Measurements from ENCODE around the gene NCOR1. TPM values are rescaled to one million over a fixed set of nuclear protein-coding genes. Genes with fewer than 3 reads are reported as not detected.
A peak's percentile ranks its signal among the peaks of the same experiment; 100 is the strongest.

The NCOR1 gene
- total RNA-seq, 1 experiment from 2014 or later = 127 TPM

DNA sequence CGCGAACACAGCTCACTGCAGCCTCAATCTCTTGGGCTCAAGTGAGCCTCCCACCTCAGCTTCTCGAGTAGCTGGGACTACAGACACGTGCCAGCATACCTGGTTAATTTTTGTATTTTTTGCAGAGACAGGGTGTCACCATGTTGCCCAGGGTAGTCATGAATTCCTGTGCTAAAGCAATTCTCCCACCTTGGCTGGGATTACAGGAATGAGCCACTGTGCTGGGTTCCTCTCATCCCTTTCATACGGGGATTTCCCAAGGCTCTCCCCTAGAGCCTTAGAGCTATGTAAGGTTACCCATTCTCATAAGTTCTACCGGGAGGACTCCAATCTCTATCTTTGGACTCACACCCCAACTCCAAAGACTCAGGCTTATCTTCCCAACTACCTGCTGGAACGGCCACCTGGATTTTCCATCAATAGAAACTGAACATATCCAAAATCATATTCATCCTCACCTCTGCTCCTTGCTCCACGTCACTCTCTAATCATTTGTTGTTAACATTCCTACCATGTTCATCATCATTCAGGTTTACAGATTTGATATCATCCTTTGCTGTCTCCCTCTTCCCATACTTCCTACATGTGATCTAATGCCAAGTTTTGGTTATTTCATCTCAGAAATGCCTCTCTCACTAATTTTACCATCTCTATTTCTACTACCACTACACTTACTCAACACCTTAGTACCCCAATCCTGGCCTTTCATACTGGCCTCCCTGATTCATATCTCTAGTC, 92.5 kb downstream of the NCOR1 start:
- Histone ChIP-seq H2AFZ (ENCODE audit: low read length) (no peak overlapping the region), H3K36me3 (ENCODE audit: low read depth, low read length) (peaks cover 56% of the 10 kb centered on the region), H3K9me3 (ENCODE audit: low read length) (no peaks in the 10 kb centered on the region), H3F3A (ENCODE audit: low read length, unreplicated experiment) (peaks cover 5% of the 10 kb centered on the region), H3K79me2 (ENCODE audit: low read length) (no peaks in the 10 kb centered on the region), H3K9ac (ENCODE audit: low read length) (no peak overlapping the region), H3K4me3 (ENCODE audit: low read length) (no peak overlapping the region), H3K4me2 (ENCODE audit: low read length) (peak overlapping the region; percentile 11; the same call in 1 of the 2 replicates), H3K4me1 (ENCODE audit: insufficient read depth, low read length) (peaks cover 21% of the 10 kb centered on the region), H4K20me1 (ENCODE audit: low read length) (0 out of 2 replicates have a peak, but pooled peaks cover 4% of the 10 kb centered on the region), H3K9me2 (replicated peaks; ENCODE audit: low read length) (no peaks in the 10 kb centered on the region), H3K27me3 (ENCODE audit: low read length) (no peaks in the 10 kb centered on the region), H3K27ac (ENCODE audit: low read length) (no peak overlapping the region; the same call in 1 of the 2 replicates)
- POLR2A ChIA-PET (ENCODE audit: unreplicated experiment) = no interaction called here
- no peak; the same call in 1 of the 2 replicates for ATAC-seq
- CTCF ChIA-PET = no interaction called here
- intact Hi-C loops (cut with micrococcal nuclease) = no loop called here
- TF ChIP-seq EZH2phosphoT487 (IDR thresholded peaks at IDR 0.05; ENCODE audit: borderline replicate concordance, low read length) (no peak), EZH2 (IDR thresholded peaks at IDR 0.05; ENCODE audit: low read length, unreplicated experiment) (no peak)
- TF ChIP-seq, protein P1, sequence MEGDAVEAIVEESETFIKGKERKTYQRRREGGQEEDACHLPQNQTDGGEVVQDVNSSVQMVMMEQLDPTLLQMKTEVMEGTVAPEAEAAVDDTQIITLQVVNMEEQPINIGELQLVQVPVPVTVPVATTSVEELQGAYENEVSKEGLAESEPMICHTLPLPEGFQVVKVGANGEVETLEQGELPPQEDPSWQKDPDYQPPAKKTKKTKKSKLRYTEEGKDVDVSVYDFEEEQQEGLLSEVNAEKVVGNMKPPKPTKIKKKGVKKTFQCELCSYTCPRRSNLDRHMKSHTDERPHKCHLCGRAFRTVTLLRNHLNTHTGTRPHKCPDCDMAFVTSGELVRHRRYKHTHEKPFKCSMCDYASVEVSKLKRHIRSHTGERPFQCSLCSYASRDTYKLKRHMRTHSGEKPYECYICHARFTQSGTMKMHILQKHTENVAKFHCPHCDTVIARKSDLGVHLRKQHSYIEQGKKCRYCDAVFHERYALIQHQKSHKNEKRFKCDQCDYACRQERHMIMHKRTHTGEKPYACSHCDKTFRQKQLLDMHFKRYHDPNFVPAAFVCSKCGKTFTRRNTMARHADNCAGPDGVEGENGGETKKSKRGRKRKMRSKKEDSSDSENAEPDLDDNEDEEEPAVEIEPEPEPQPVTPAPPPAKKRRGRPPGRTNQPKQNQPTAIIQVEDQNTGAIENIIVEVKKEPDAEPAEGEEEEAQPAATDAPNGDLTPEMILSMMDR (conservative IDR thresholded peaks at IDR 0.05; ENCODE audit: low read depth, low read length) = no peak
- no TSS peak for BruUV-seq (replicated peaks)
- peak; percentile 73 for DNase-seq

DNA sequence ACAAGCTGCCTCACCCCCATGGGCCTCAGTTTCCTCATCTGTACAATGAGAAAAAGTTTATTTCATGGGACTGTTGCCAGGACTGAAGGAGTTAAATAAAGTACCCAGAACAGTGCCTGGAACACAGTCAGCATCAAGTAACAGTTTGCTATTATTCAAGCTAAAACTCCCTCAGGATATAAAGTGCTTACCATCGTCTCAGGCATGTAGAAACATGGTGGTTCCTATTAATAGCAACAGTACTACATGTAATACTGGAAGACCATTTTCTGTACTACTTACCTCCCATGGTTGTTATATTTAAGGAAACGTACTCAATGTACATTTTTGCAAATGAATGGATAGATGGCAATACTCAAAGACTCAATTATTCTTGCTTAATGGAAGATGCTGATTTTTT, 93.4 kb downstream of the NCOR1 start:
- ChIA-PET POLR2A (ENCODE audit: unreplicated experiment) (no interaction called here), CTCF (no interaction called here)
- no peak overlapping the region for H3K9ac ChIP-seq (ENCODE audit: low read length)
- TF ChIP-seq, protein P1 (conservative IDR thresholded peaks at IDR 0.05; ENCODE audit: low read depth, low read length) = no peak
- no peak for TF ChIP-seq EZH2phosphoT487 (IDR thresholded peaks at IDR 0.05; ENCODE audit: borderline replicate concordance, low read length)
- no peak for TF ChIP-seq EZH2 (IDR thresholded peaks at IDR 0.05; ENCODE audit: low read length, unreplicated experiment)
- BruUV-seq (replicated peaks) = no TSS peak
- no peak overlapping the region for H3K4me2 ChIP-seq (ENCODE audit: low read length)
- DNase-seq (no peak), ATAC-seq (no peak)
- no peaks in the 10 kb centered on the region for H3K9me3 ChIP-seq (ENCODE audit: low read length)
- peaks cover 21% of the 10 kb centered on the region for H3K4me1 ChIP-seq (ENCODE audit: insufficient read depth, low read length)
- H3K27me3 ChIP-seq (ENCODE audit: low read length) = no peaks in the 10 kb centered on the region
- peaks cover 5% of the 10 kb centered on the region for H3F3A ChIP-seq (ENCODE audit: low read length, unreplicated experiment)
- H3K79me2 ChIP-seq (ENCODE audit: low read length) = no peaks in the 10 kb centered on the region
- no peak overlapping the region for H3K4me3 ChIP-seq (ENCODE audit: low read length)
- no peak overlapping the region for H3K27ac ChIP-seq (ENCODE audit: low read length)
- H3K9me2 ChIP-seq (replicated peaks; ENCODE audit: low read length) = no peaks in the 10 kb centered on the region
- 0 out of 2 replicates have a peak, but pooled peaks cover 4% of the 10 kb centered on the region for H4K20me1 ChIP-seq (ENCODE audit: low read length)
- intact Hi-C loops (cut with micrococcal nuclease) = no loop called here
- peaks cover 64% of the 10 kb centered on the region for H3K36me3 ChIP-seq (ENCODE audit: low read depth, low read length)
- H2AFZ ChIP-seq (ENCODE audit: low read length) = no peak overlapping the region

DNA sequence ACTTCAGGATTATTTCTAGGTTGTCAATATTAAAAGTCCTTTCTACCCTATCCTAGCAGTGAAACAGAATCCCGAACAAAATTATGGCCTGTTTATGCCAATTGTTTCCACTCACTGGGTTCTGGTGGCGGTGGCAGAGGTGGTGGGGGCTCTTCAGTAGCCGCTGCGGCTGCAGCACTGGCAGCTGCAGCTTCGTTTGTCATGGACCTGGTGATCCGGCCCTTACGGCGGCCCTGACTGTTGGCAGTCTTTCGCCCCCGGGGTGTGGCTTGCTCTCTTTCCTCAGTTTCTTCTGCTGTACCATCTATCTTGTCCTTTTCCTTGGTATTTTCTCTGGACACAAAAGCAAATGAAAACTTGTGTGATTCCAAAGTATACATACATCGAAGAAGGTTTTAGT, 94.4 kb downstream of the NCOR1 start:
- Histone ChIP-seq H4K20me1 (ENCODE audit: low read length) (0 out of 2 replicates have a peak, but pooled peaks cover 4% of the 10 kb centered on the region), H3F3A (ENCODE audit: low read length, unreplicated experiment) (peaks cover 5% of the 10 kb centered on the region), H3K9ac (ENCODE audit: low read length) (no peak overlapping the region), H3K27ac (ENCODE audit: low read length) (no peak overlapping the region), H2AFZ (ENCODE audit: low read length) (no peak overlapping the region), H3K9me2 (replicated peaks; ENCODE audit: low read length) (no peaks in the 10 kb centered on the region), H3K9me3 (ENCODE audit: low read length) (peaks cover 9% of the 10 kb centered on the region), H3K27me3 (ENCODE audit: low read length) (no peaks in the 10 kb centered on the region), H3K36me3 (ENCODE audit: low read depth, low read length) (peaks cover 68% of the 10 kb centered on the region), H3K4me2 (ENCODE audit: low read length) (no peak overlapping the region), H3K4me1 (ENCODE audit: insufficient read depth, low read length) (peaks cover 21% of the 10 kb centered on the region), H3K79me2 (ENCODE audit: low read length) (no peaks in the 10 kb centered on the region), H3K4me3 (ENCODE audit: low read length) (no peak overlapping the region)
- DNase-seq = no peak
- ChIA-PET CTCF (no interaction called here), POLR2A (ENCODE audit: unreplicated experiment) (no interaction called here)
- ATAC-seq = no peak
- TF ChIP-seq, protein P1 (conservative IDR thresholded peaks at IDR 0.05; ENCODE audit: low read depth, low read length) = no peak
- TF ChIP-seq EZH2 (IDR thresholded peaks at IDR 0.05; ENCODE audit: low read length, unreplicated experiment) = no peak
- no peak for TF ChIP-seq EZH2phosphoT487 (IDR thresholded peaks at IDR 0.05; ENCODE audit: borderline replicate concordance, low read length)
- intact Hi-C loops (cut with micrococcal nuclease) = no loop called here
- BruUV-seq (replicated peaks) = no TSS peak

Measured in PC-3 (cell line).